MM.1S (cell line): Measurements from ENCODE around the gene LHB.
"Not testable (repeated sequence)": the region's sequence is repeated elsewhere in the genome, so short reads cannot be mapped to it uniquely, and the experiment has no call there.

Experiments used
- EZH2 ChIP-seq: fragments of 300-600 bp; sonication (generic); optimal IDR thresholded peaks from 2 replicates; pipeline ENCODE3; 2017; ENCODE audit warnings: low read depth, mild to moderate bottlenecking, antibody characterized with exemption, low read length, mixed read lengths
- EZH2phosphoT487 ChIP-seq: fragments of 300-600 bp; sonication (generic); IDR thresholded peaks from 2 replicates; pipeline ENCODE4 v1.6.1; 2018; ENCODE audit warnings: antibody characterized with exemption, low read length
- TF ChIP-seq, protein P1 (sequence below): fragments of 300-600 bp; sonication (generic); IDR thresholded peaks from 2 replicates; pipeline ENCODE4 v1.5.1; 2016; ENCODE audit warnings: antibody characterized with exemption, low read length, mixed read lengths

DNA sequence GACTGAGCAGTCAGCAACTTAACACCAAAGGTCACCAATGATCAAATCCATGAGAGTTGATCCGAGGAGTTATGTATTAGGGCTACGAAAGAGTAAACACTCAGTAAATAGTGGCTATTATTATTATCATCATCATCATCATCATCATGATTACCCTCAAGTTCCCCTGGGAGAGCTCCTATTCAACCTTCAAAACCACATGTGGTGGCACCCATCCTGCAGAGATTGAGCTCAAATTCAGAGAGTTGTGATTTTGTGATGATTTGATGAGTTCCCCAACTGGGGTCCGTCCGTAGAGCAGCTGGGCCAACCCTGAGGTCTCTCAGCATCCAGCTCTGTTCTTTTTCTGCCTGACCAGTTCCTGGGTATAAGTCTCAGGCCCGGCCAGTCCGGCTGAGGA lies 8.2 kb upstream of the LHB start:
- not testable (repeated sequence) for TF ChIP-seq EZH2, EZH2phosphoT487
- TF ChIP-seq, protein P1, sequence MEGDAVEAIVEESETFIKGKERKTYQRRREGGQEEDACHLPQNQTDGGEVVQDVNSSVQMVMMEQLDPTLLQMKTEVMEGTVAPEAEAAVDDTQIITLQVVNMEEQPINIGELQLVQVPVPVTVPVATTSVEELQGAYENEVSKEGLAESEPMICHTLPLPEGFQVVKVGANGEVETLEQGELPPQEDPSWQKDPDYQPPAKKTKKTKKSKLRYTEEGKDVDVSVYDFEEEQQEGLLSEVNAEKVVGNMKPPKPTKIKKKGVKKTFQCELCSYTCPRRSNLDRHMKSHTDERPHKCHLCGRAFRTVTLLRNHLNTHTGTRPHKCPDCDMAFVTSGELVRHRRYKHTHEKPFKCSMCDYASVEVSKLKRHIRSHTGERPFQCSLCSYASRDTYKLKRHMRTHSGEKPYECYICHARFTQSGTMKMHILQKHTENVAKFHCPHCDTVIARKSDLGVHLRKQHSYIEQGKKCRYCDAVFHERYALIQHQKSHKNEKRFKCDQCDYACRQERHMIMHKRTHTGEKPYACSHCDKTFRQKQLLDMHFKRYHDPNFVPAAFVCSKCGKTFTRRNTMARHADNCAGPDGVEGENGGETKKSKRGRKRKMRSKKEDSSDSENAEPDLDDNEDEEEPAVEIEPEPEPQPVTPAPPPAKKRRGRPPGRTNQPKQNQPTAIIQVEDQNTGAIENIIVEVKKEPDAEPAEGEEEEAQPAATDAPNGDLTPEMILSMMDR: not testable (repeated sequence)
